ENCODE data around the gene RBBP7. TPM values are rescaled to one million over a fixed set of nuclear protein-coding genes. Genes with fewer than 3 reads are reported as not detected.
A peak's percentile ranks its signal among the peaks of the same experiment; 100 is the strongest.

RBBP7 gene
- total RNA-seq, 5 donors from 2014 or later (not counting 1 experiment from before 2014, with no cell fraction given): 72.6 to 111 (median 90.3) TPM

GRCh38 chrX:16828124-16828908 lies 41.8 kb downstream of the RBBP7 start:
- CTCF ChIA-PET: interaction anchor here in 1 of 2 donors (0.6 kb wide), 1 partner anchor 55 kb away, joined by 3 read pairs; no protein-coding TSS in a partner anchor
- Mint-ChIP-seq H3K9me3 (no peaks in the 10 kb centered on the region), H3K36me3 (peaks cover 16% of the 10 kb centered on the region), H3K27ac (peak overlapping the region in 1 of 2 donors; percentile 8), H3K4me1 (peaks cover 0 to 2% (median 0%) of the 10 kb centered on the region in 3 donors), H3K4me3 (no peak overlapping the region), H3K27me3 (no peaks in the 10 kb centered on the region)
- H3K9me3 ChIP-seq: no peaks in the 10 kb centered on the region
- H3K4me3 ChIP-seq (ENCODE audit: control insufficient read depth in 1 of 2, extremely low read depth in 1 of 2, low read length in 1 of 2): no peak overlapping the region
- 80% methylated on average over 1 of the region's 6 CpGs for WGBS (ENCODE audit: insufficient coverage)
- ATAC-seq (replicated peaks in 1 of 4) (no peak), DNase-seq (no peak)
- H3K27me3 ChIP-seq (replicated peaks in 1 of 2; ENCODE audit: control insufficient read depth in 2 of 2, extremely low read depth in 1 of 2, insufficient read depth in 2 of 2, low read length in 1 of 2): no peaks in the 10 kb centered on the region
- H3K27ac ChIP-seq (ENCODE audit: low read length): no peak overlapping the region
- POLR2A ChIA-PET: no interaction called here
- no peaks in the 10 kb centered on the region for H3K4me1 ChIP-seq (ENCODE audit: control insufficient read depth in 1 of 2, extremely low read depth in 1 of 2, insufficient read depth in 2 of 2, low read length in 2 of 2)
- peaks cover 0 to 19% of the 10 kb centered on the region in 2 donors for H3K36me3 ChIP-seq (ENCODE audit: control insufficient read depth in 2 of 2, extremely low read depth in 1 of 2, insufficient read depth in 1 of 2, low read length in 1 of 2)

GRCh38 chrX:16827225-16827624 lies 42.9 kb downstream of the RBBP7 start:
- Mint-ChIP-seq H3K27ac (no peak overlapping the region), H3K4me1 (peaks cover 0 to 6% (median 4%) of the 10 kb centered on the region in 3 donors), H3K9me3 (no peaks in the 10 kb centered on the region), H3K4me3 (no peak overlapping the region), H3K36me3 (peaks cover 17% of the 10 kb centered on the region), H3K27me3 (no peaks in the 10 kb centered on the region)
- H3K27me3 ChIP-seq (replicated peaks in 1 of 2; ENCODE audit: control insufficient read depth in 2 of 2, extremely low read depth in 1 of 2, insufficient read depth in 2 of 2, low read length in 1 of 2): no peaks in the 10 kb centered on the region
- peaks cover 0 to 16% of the 10 kb centered on the region in 2 donors for H3K36me3 ChIP-seq (ENCODE audit: control insufficient read depth in 2 of 2, extremely low read depth in 1 of 2, insufficient read depth in 1 of 2, low read length in 1 of 2)
- CTCF ChIA-PET: interaction anchor here (0.7 to 1.3 kb wide), 2 partner anchors 218 to 219 kb away, joined by 3 read pairs; no protein-coding TSS in a partner anchor
- ATAC-seq (replicated peaks in 1 of 4) (no peak), DNase-seq (no peak)
- H3K4me3 ChIP-seq (ENCODE audit: control insufficient read depth in 1 of 2, extremely low read depth in 1 of 2, low read length in 1 of 2): no peak overlapping the region
- 100% methylated on average over 1 of the region's 2 CpGs for WGBS (ENCODE audit: insufficient coverage)
- no peak overlapping the region for H3K27ac ChIP-seq (ENCODE audit: low read length)
- H3K4me1 ChIP-seq (ENCODE audit: control insufficient read depth in 1 of 2, extremely low read depth in 1 of 2, insufficient read depth in 2 of 2, low read length in 2 of 2): no peaks in the 10 kb centered on the region
- POLR2A ChIA-PET: interaction anchor here in 1 of 2 donors (0.5 kb wide), 1 partner anchor 22 kb away, joined by 8 read pairs; no protein-coding TSS in a partner anchor
- no peaks in the 10 kb centered on the region for H3K9me3 ChIP-seq

- Histone ChIP-seq H3K4me3 (ENCODE audit: control insufficient read depth in 1 of 2, extremely low read depth in 1 of 2, low read length in 1 of 2) (no peak overlapping the region), H3K36me3 (ENCODE audit: control insufficient read depth in 2 of 2, extremely low read depth in 1 of 2, insufficient read depth in 1 of 2, low read length in 1 of 2) (peaks cover 3 to 17% of the 10 kb centered on the region in 2 donors), H3K27ac (ENCODE audit: low read length) (no peak overlapping the region), H3K4me1 (ENCODE audit: control insufficient read depth in 1 of 2, extremely low read depth in 1 of 2, insufficient read depth in 2 of 2, low read length in 2 of 2) (no peaks in the 10 kb centered on the region), H3K9me3 (no peaks in the 10 kb centered on the region), H3K27me3 (replicated peaks in 1 of 2; ENCODE audit: control insufficient read depth in 2 of 2, extremely low read depth in 1 of 2, insufficient read depth in 2 of 2, low read length in 1 of 2) (no peaks in the 10 kb centered on the region)
- ChIA-PET CTCF (interaction anchor here (0.7 to 1.4 kb wide), 5 partner anchors 30 to 234 kb away, joined by 3 to 9 read pairs (median 3); no protein-coding TSS in a partner anchor), POLR2A (no interaction called here)
- no peak overlapping the region for H3K4me3 Mint-ChIP-seq
- ATAC-seq (replicated peaks in 1 of 4) (peak in 2 of 4 experiments; percentile 37 to 40), DNase-seq (peak in 1 of 35 experiments; percentile 41)
- peaks cover 0 to 5% (median 4%) of the 10 kb centered on the region in 3 donors for H3K4me1 Mint-ChIP-seq
- WGBS (ENCODE audit: insufficient coverage): no CpG with 5 or more reads among the region's 3 CpGs
- H3K27ac Mint-ChIP-seq: no peak overlapping the region
- no peaks in the 10 kb centered on the region for H3K9me3 Mint-ChIP-seq
- no peaks in the 10 kb centered on the region for H3K27me3 Mint-ChIP-seq
- H3K36me3 Mint-ChIP-seq: peaks cover 16% of the 10 kb centered on the region
These were observed 44.0 kb downstream of the RBBP7 start for GRCh38 chrX:16826207-16826606.

- WGBS (ENCODE audit: insufficient coverage): no CpG with 5 or more reads among the region's 8 CpGs
- no peak for DNase-seq
- Histone ChIP-seq H3K27ac (ENCODE audit: low read length) (no peak overlapping the region), H3K27me3 (replicated peaks in 1 of 2; ENCODE audit: control insufficient read depth in 2 of 2, extremely low read depth in 1 of 2, insufficient read depth in 2 of 2, low read length in 1 of 2) (no peaks in the 10 kb centered on the region), H3K4me3 (ENCODE audit: control insufficient read depth in 1 of 2, extremely low read depth in 1 of 2, low read length in 1 of 2) (no peak overlapping the region), H3K4me1 (ENCODE audit: control insufficient read depth in 1 of 2, extremely low read depth in 1 of 2, insufficient read depth in 2 of 2, low read length in 2 of 2) (no peaks in the 10 kb centered on the region), H3K9me3 (no peaks in the 10 kb centered on the region), H3K36me3 (ENCODE audit: control insufficient read depth in 2 of 2, extremely low read depth in 1 of 2, insufficient read depth in 1 of 2, low read length in 1 of 2) (peaks cover 6 to 17% of the 10 kb centered on the region in 2 donors)
- no peaks in the 10 kb centered on the region for H3K27me3 Mint-ChIP-seq
- no peak overlapping the region for H3K27ac Mint-ChIP-seq
- H3K4me1 Mint-ChIP-seq: peaks cover 0 to 5% (median 4%) of the 10 kb centered on the region in 3 donors
- POLR2A ChIA-PET: interaction anchor here in 1 of 2 donors (0.6 kb wide), 1 partner anchor 287 kb away, joined by 3 read pairs; no protein-coding TSS in a partner anchor
- H3K4me3 Mint-ChIP-seq: no peak overlapping the region
- no peaks in the 10 kb centered on the region for H3K9me3 Mint-ChIP-seq
- ATAC-seq (replicated peaks in 1 of 4): no peak
- CTCF ChIA-PET: interaction anchor here (0.5 to 1.4 kb wide), 4 partner anchors 11 to 221 kb away, joined by 3 to 9 read pairs (median 4); no protein-coding TSS in a partner anchor
- H3K36me3 Mint-ChIP-seq: peaks cover 16% of the 10 kb centered on the region
These were observed 44.7 kb downstream of the RBBP7 start for GRCh38 chrX:16825264-16826035.

GRCh38 chrX:16822723-16823122 lies 47.4 kb downstream of the RBBP7 start:
- 60% methylated on average over 1 of the region's 2 CpGs for WGBS (ENCODE audit: insufficient coverage)
- no peaks in the 10 kb centered on the region for H3K4me1 ChIP-seq (ENCODE audit: control insufficient read depth in 1 of 2, extremely low read depth in 1 of 2, insufficient read depth in 2 of 2, low read length in 2 of 2)
- DNase-seq (no peak), ATAC-seq (replicated peaks in 1 of 4) (no peak)
- Mint-ChIP-seq H3K27ac (no peak overlapping the region), H3K27me3 (no peaks in the 10 kb centered on the region), H3K4me1 (peaks cover 0 to 7% (median 6%) of the 10 kb centered on the region in 3 donors), H3K36me3 (peaks cover 21% of the 10 kb centered on the region), H3K4me3 (no peak overlapping the region), H3K9me3 (no peaks in the 10 kb centered on the region)
- ChIA-PET CTCF (interaction anchor here in 1 of 2 donors (0.7 kb wide), 2 partner anchors 82 to 150 kb away, joined by 3 to 4 read pairs; no protein-coding TSS in a partner anchor), POLR2A (no interaction called here)
- no peaks in the 10 kb centered on the region for H3K9me3 ChIP-seq
- no peak overlapping the region for H3K4me3 ChIP-seq (ENCODE audit: control insufficient read depth in 1 of 2, extremely low read depth in 1 of 2, low read length in 1 of 2)
- H3K27me3 ChIP-seq (replicated peaks in 1 of 2; ENCODE audit: control insufficient read depth in 2 of 2, extremely low read depth in 1 of 2, insufficient read depth in 2 of 2, low read length in 1 of 2): no peaks in the 10 kb centered on the region
- peaks cover 6 to 23% of the 10 kb centered on the region in 2 donors for H3K36me3 ChIP-seq (ENCODE audit: control insufficient read depth in 2 of 2, extremely low read depth in 1 of 2, insufficient read depth in 1 of 2, low read length in 1 of 2)
- no peak overlapping the region for H3K27ac ChIP-seq (ENCODE audit: low read length)

- Histone ChIP-seq H3K4me3 (ENCODE audit: control insufficient read depth in 1 of 2, extremely low read depth in 1 of 2, low read length in 1 of 2) (no peak overlapping the region), H3K4me1 (ENCODE audit: control insufficient read depth in 1 of 2, extremely low read depth in 1 of 2, insufficient read depth in 2 of 2, low read length in 2 of 2) (no peaks in the 10 kb centered on the region), H3K27me3 (replicated peaks in 1 of 2; ENCODE audit: control insufficient read depth in 2 of 2, extremely low read depth in 1 of 2, insufficient read depth in 2 of 2, low read length in 1 of 2) (no peaks in the 10 kb centered on the region), H3K27ac (ENCODE audit: low read length) (no peak overlapping the region), H3K36me3 (ENCODE audit: control insufficient read depth in 2 of 2, extremely low read depth in 1 of 2, insufficient read depth in 1 of 2, low read length in 1 of 2) (peaks cover 6 to 15% of the 10 kb centered on the region in 2 donors), H3K9me3 (no peaks in the 10 kb centered on the region)
- ChIA-PET CTCF (no interaction called here), POLR2A (interaction anchor here in 1 of 2 donors (0.6 kb wide), 1 partner anchor 1466 kb away, joined by 13 read pairs; no protein-coding TSS in a partner anchor)
- H3K9me3 Mint-ChIP-seq: no peaks in the 10 kb centered on the region
- H3K27ac Mint-ChIP-seq: no peak overlapping the region
- H3K27me3 Mint-ChIP-seq: no peaks in the 10 kb centered on the region
- H3K4me3 Mint-ChIP-seq: no peak overlapping the region
- peaks cover 21% of the 10 kb centered on the region for H3K36me3 Mint-ChIP-seq
- peaks cover 6 to 11% (median 8%) of the 10 kb centered on the region in 3 donors for H3K4me1 Mint-ChIP-seq
- DNase-seq (no peak), ATAC-seq (replicated peaks in 1 of 4) (no peak)
- WGBS (ENCODE audit: insufficient coverage): no CpG with 5 or more reads among the region's 5 CpGs
These were observed 50.5 kb downstream of the RBBP7 start for GRCh38 chrX:16819634-16820033.
